Endothelial cell of umbilical vein (primary cell): ENCODE results near the gene KDM4D.

Source experiments
- CTCF ChIP-seq, 2 donors: IDR thresholded peaks; 1 replicate in 1 of 2; 2 replicates in 1 of 2; pipeline ENCODE4 v1.5.1; 2011; ENCODE audit warnings: low read length in 2 of 2, mild to moderate bottlenecking in 2 of 2, moderate library complexity in 2 of 2, control low read depth in 1 of 2, inconsistent platforms in 1 of 2, low read depth in 1 of 2; ENCODE audit not compliant: insufficient read depth in 1 of 2; ENCODE audit errors: extremely low read depth in 1 of 2
- EZH2 ChIP-seq: IDR thresholded peaks from 2 replicates; pipeline ENCODE4 v1.6.1; 2012; ENCODE audit warnings: borderline replicate concordance, low read depth, mild to moderate bottlenecking, moderate library complexity, low read length, inconsistent platforms; ENCODE audit not compliant: severe bottlenecking
- POLR2A ChIP-seq: IDR thresholded peaks from 2 replicates; pipeline ENCODE4 v1.6.1; 2012; ENCODE audit warnings: low read depth, mild to moderate bottlenecking, control low read depth, low read length
- POLR2AphosphoS5 ChIP-seq: IDR thresholded peaks from 2 replicates; pipeline ENCODE4 v1.6.1; 2012; ENCODE audit warnings: low read depth, mild to moderate bottlenecking, control low read depth, low read length, moderate library complexity; ENCODE audit not compliant: insufficient read depth

- TF ChIP-seq EZH2: no peak
- no peak for TF ChIP-seq CTCF (IDR thresholded peaks at IDR 0.05; ENCODE audit: extremely low read depth in 1 of 2, insufficient read depth in 1 of 2, low read depth in 1 of 2, low read length in 2 of 2)
- TF ChIP-seq POLR2A: no peak
- TF ChIP-seq POLR2AphosphoS5: peak; percentile 66
Measured at GRCh38 chr11:94933223-94934130, 40.0 kb upstream of the KDM4D start.
